Measurements from ENCODE around the gene COX4I1.

GRCh38 chr16:85834741-85835140, 35.2 kb downstream of the COX4I1 start:
- TF ChIP-seq POLR2A (IDR thresholded peaks at IDR 0.05; ENCODE audit: low read depth, low read length) (no peak), SPI1 (IDR thresholded peaks at IDR 0.05; ENCODE audit: low read depth, low read length) (no peak), POLR2AphosphoS5 (IDR thresholded peaks at IDR 0.05; ENCODE audit: low read depth, low read length) (no peak)
